Vagina (tissue), 2 donors: ENCODE data around the gene TXNL4B. TPM values are rescaled to one million over a fixed set of nuclear protein-coding genes. Genes with fewer than 3 reads are reported as not detected.
"Not testable (repeated sequence)": the region's sequence is repeated elsewhere in the genome, so short reads cannot be mapped to it uniquely, and the experiment has no call there.

Experiments used
- DNase-seq, 2 donors: peaks; one replicate each; pipeline ENCODE4 v3.0.0-alpha.2; 2017; ENCODE audit errors: extremely low spot score in 2 of 2
- H3K27ac ChIP-seq: fragments of 200-600 bp; sonication (generic); one replicate; pipeline ENCODE4 v1.5.1; 2019
- H3K27me3 ChIP-seq: fragments of 200-600 bp; sonication (generic); one replicate; pipeline ENCODE4 v1.5.1; 2019
- H3K36me3 ChIP-seq, 2 donors: fragments of 200-600 bp; sonication (generic); one replicate each; pipeline ENCODE4 v1.5.1; 2017 to 2019
- H3K4me1 ChIP-seq: fragments of 200-600 bp; sonication (generic); one replicate; pipeline ENCODE4 v1.5.1; 2019
- H3K4me3 ChIP-seq, 2 donors: fragments of 200-600 bp; sonication (generic); 1 replicate in 1 of 2; 2 replicates in 1 of 2; pipeline ENCODE4 v1.5.1; 2016 to 2019
- H3K9me3 ChIP-seq: fragments of 200-600 bp; sonication (generic); one replicate; pipeline ENCODE4 v1.5.1; 2019
- CTCF ChIP-seq, 3 experiments: fragments of 450-650 bp in 2 of 3; fragments of 200-600 bp in 1 of 3; sonication (generic) in 1 of 3; IDR thresholded peaks; one replicate each; pipeline ENCODE4 v1.5.1; 2017 to 2019; ENCODE audit warnings: antibody characterized with exemption in 3 of 3, mild to moderate bottlenecking in 2 of 3, moderate library complexity in 2 of 3
- POLR2A ChIP-seq, 2 donors: fragments of 450-650 bp; IDR thresholded peaks; one replicate each; pipeline ENCODE4 v1.6.1; 2017; ENCODE audit warnings: antibody characterized with exemption in 2 of 2, mild to moderate bottlenecking in 2 of 2, moderate library complexity in 2 of 2
- POLR2AphosphoS5 ChIP-seq, 2 donors: sonication (generic); formaldehyde crosslinking; IDR thresholded peaks; one replicate each; pipeline ENCODE4 v1.9.0; 2017; ENCODE audit warnings: antibody characterized with exemption in 2 of 2, mild to moderate bottlenecking in 2 of 2, low read depth in 1 of 2; ENCODE audit not compliant: insufficient read depth in 1 of 2
- intact Hi-C: fragments of 100-400 bp; cut with DNase I; formaldehyde crosslinking; loops from one replicate; pipeline ENCODE4 v1.15.1; 2023
- total RNA-seq: library from RNA; depleted of rRNA; stranded (reverse); fragments of >200 nt; gene quantifications from one replicate; pipeline ENCODE4 v1.2.3, GENCODE V29; 2016

TXNL4B gene
- total RNA-seq, 1 donor from 2014 or later, result 12.5 TPM

DNA sequence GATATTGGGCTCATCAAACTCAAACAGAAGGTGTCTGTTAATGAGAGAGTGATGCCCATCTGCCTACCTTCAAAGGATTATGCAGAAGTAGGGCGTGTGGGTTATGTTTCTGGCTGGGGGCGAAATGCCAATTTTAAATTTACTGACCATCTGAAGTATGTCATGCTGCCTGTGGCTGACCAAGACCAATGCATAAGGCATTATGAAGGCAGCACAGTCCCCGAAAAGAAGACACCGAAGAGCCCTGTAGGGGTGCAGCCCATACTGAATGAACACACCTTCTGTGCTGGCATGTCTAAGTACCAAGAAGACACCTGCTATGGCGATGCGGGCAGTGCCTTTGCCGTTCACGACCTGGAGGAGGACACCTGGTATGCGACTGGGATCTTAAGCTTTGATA lies 33.0 kb downstream of the TXNL4B start:
- Histone ChIP-seq H3K27me3 (no peaks in the 10 kb centered on the region), H3K27ac (no peak overlapping the region), H3K4me3 (no peak overlapping the region), H3K36me3 (no peaks in the 10 kb centered on the region), H3K9me3 (no peaks in the 10 kb centered on the region), H3K4me1 (no peaks in the 10 kb centered on the region)
- no peak for DNase-seq
- intact Hi-C loops, result no loop called here
- TF ChIP-seq POLR2A (IDR thresholded peaks at IDR 0.05), result no peak
- TF ChIP-seq CTCF (IDR thresholded peaks at IDR 0.05), result no peak
- TF ChIP-seq POLR2AphosphoS5 (IDR thresholded peaks at IDR 0.05; ENCODE audit: insufficient read depth in 1 of 2, low read depth in 1 of 2), result no peak

- H3K27ac ChIP-seq, H3K4me1 ChIP-seq, H3K4me3 ChIP-seq, intact Hi-C loops, H3K27me3 ChIP-seq, DNase-seq, H3K9me3 ChIP-seq, H3K36me3 ChIP-seq: not testable (repeated sequence)
Observed at GRCh38 chr16:72059060-72059459, 34.4 kb downstream of the TXNL4B start.

- H3K4me1 ChIP-seq, H3K4me3 ChIP-seq, H3K27me3 ChIP-seq, H3K9me3 ChIP-seq, intact Hi-C loops, H3K36me3 ChIP-seq, DNase-seq, H3K27ac ChIP-seq: not testable (repeated sequence)
Observed at GRCh38 chr16:72057313-72057712, 36.1 kb downstream of the TXNL4B start.

DNA sequence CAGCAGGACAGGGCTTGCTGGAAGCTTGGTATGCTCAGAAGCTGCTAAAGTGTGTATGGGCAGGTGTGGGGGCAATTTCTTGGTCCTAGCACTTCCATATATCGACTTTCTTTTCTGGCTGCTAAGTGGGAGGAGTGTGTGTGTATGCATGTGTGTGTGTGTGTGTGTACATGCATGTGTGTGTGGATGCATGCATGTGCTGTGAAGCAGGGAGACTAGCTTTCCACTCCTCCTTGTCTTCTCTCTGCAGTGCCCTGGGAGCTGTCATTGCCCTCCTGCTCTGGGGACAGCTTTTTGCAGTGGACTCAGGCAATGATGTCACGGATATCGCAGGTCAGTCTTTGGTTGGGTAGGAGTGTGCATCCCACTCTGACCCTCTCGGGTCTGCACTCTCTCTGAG lies 37.5 kb downstream of the TXNL4B start:
- no peak for DNase-seq
- Histone ChIP-seq H3K4me3 (no peak overlapping the region), H3K9me3 (no peaks in the 10 kb centered on the region), H3K27me3 (no peaks in the 10 kb centered on the region), H3K36me3 (no peaks in the 10 kb centered on the region), H3K27ac (no peak overlapping the region), H3K4me1 (no peaks in the 10 kb centered on the region)
- intact Hi-C loops, result no loop called here
- TF ChIP-seq CTCF (IDR thresholded peaks at IDR 0.05) (no peak), POLR2A (IDR thresholded peaks at IDR 0.05) (no peak), POLR2AphosphoS5 (IDR thresholded peaks at IDR 0.05; ENCODE audit: insufficient read depth in 1 of 2, low read depth in 1 of 2) (no peak)

- H3K4me3 ChIP-seq, H3K27me3 ChIP-seq, H3K27ac ChIP-seq, H3K4me1 ChIP-seq, H3K36me3 ChIP-seq, DNase-seq, intact Hi-C loops, H3K9me3 ChIP-seq: not testable (repeated sequence)
Observed at GRCh38 chr16:72054254-72054847, 39.1 kb downstream of the TXNL4B start, which contains the start of gene HP. Gene HP, plus strand, starts transcription at chr16:72054505. Its CDS starts 148 bp downstream, at chr16:72054653.

DNA sequence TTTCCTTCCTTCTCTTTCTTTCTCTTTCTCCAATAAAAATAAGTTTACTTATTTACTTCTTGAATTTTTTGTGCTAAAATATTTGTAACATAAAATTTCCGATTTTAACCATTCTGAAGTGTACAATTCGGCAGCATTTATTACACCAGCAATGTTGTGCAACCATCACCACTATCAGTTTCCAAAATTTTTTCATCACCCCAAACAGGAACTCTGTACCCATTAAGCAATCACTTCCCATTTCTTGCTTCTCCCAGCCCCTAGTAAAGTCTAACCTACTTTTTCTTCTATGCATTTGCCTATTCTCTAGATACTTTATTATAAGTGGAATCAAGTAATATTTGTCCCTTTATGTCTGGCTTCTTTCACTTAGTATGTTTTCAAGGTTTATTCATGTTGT lies 41.6 kb downstream of the TXNL4B start:
- Histone ChIP-seq H3K4me1 (no peaks in the 10 kb centered on the region), H3K9me3 (no peaks in the 10 kb centered on the region), H3K36me3 (no peaks in the 10 kb centered on the region), H3K4me3 (no peak overlapping the region), H3K27me3 (no peaks in the 10 kb centered on the region), H3K27ac (no peak overlapping the region)
- no peak for TF ChIP-seq POLR2A (IDR thresholded peaks at IDR 0.05)
- no peak for TF ChIP-seq CTCF (IDR thresholded peaks at IDR 0.05)
- no peak for TF ChIP-seq POLR2AphosphoS5 (IDR thresholded peaks at IDR 0.05; ENCODE audit: insufficient read depth in 1 of 2, low read depth in 1 of 2)
- no peak for DNase-seq
- intact Hi-C loops, result no loop called here
